ENCODE data around the gene WFIKKN2. TPM values are rescaled to one million over a fixed set of nuclear protein-coding genes. Genes with fewer than 3 reads are reported as not detected.

WFIKKN2 gene
- polyA plus RNA-seq, 1 of the 3 experiments (the other 2 are of a cell fraction) = not detected

- no peaks in the 10 kb centered on the region for H3F3A ChIP-seq (replicated peaks; ENCODE audit: insufficient read depth)
- no peak overlapping the region for H3K9ac ChIP-seq
- H3K4me2 ChIP-seq = 0 out of 2 replicates have a peak overlapping the region, but pooled peaks have one; percentile 1
- no peaks in the 10 kb centered on the region; a peak in 1 of 4 replicates for H3K4me1 ChIP-seq (ENCODE audit: control insufficient read depth in 1 of 2, insufficient read depth in 2 of 2, low read depth in 1 of 2, low read length in 1 of 2)
- 33% methylated on average over 7 of the region's 7 CpGs for WGBS (ENCODE audit: low lambda C conversion rate)
- ChIA-PET CTCF (interaction anchor here (0.6 to 8.3 kb wide), 16 partner anchors 11 to 267 kb away, joined by 3 to 71 read pairs (median 10); partner anchors contain the start of gene WFIKKN2), POLR2A (interaction anchor here (1.5 kb wide), 1 partner anchor 49 kb away, joined by 3 read pairs; the partner anchor contains the start of gene TOB1)
- no peak overlapping the region for H3K4me3 ChIP-seq (ENCODE audit: low read depth in 2 of 2, low read length in 1 of 2)
- H3K9me3 ChIP-seq = no peaks in the 10 kb centered on the region
- no peaks in the 10 kb centered on the region for H3K36me3 ChIP-seq (replicated peaks in 1 of 2; ENCODE audit: control insufficient read depth in 1 of 2, insufficient read depth in 2 of 2, low read length in 1 of 2)
- peaks cover 4% of the 10 kb centered on the region; the same call in 1 of the 2 replicates for H3K27me3 ChIP-seq (ENCODE audit: insufficient read depth)
- peak; percentile 44; the same call in 1 of the 2 replicates for TF ChIP-seq FOSL2 (IDR thresholded peaks at IDR 0.05; ENCODE audit: borderline replicate concordance, low read depth)
- no peak for TF ChIP-seq IRF3 (IDR thresholded peaks at IDR 0.05; ENCODE audit: low read depth, low read length)
- no peak overlapping the region for H3K27ac ChIP-seq (ENCODE audit: low read depth in 2 of 2, low read length in 1 of 2)
- H4K20me1 ChIP-seq (ENCODE audit: insufficient read depth) = no peaks in the 10 kb centered on the region
- no peak overlapping the region for H2AFZ ChIP-seq (ENCODE audit: low read depth)
- no peak for DNase-seq
- no peaks in the 10 kb centered on the region for H3K79me2 ChIP-seq (ENCODE audit: insufficient read depth)
- no peaks in the 10 kb centered on the region for H3K9me2 ChIP-seq
Measured at GRCh38 chr17:50817838-50818237, 17.5 kb upstream of the WFIKKN2 start.

DNA sequence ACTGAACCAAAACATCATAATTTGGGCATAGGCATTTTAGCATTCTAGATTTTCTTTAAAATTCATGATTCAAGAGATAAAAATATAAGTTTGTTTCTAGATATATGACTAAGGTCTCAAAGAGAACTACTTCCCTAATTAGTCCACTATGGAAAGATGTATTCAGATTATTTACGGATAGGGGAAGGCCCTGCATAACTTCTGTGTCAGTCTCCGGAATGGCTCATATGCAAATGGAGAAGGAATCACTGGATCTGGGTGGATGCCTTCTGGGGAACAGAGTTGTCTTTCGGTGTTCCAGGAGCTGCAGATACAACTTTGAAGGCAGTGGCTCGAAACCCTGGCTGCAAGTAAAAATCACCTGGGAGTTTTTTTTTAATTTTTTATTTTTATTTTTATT lies 17.1 kb upstream of the WFIKKN2 start:
- no peaks in the 10 kb centered on the region for H3F3A ChIP-seq (replicated peaks; ENCODE audit: insufficient read depth)
- H2AFZ ChIP-seq (ENCODE audit: low read depth) = no peak overlapping the region
- no peak overlapping the region for H3K9ac ChIP-seq
- H3K4me1 ChIP-seq (ENCODE audit: control insufficient read depth in 1 of 2, insufficient read depth in 2 of 2, low read depth in 1 of 2, low read length in 1 of 2) = no peaks in the 10 kb centered on the region; a peak in 1 of 4 replicates
- H3K9me2 ChIP-seq = no peaks in the 10 kb centered on the region
- CTCF ChIA-PET = interaction anchor here (0.6 to 8.3 kb wide), 11 partner anchors 10 to 335 kb away, joined by 3 to 71 read pairs (median 25); partner anchors contain the start of genes NME1 and WFIKKN2
- H3K4me3 ChIP-seq (ENCODE audit: low read depth in 2 of 2, low read length in 1 of 2) = no peak overlapping the region
- WGBS (ENCODE audit: low lambda C conversion rate) = 88% methylated on average over 4 of the region's 4 CpGs
- H3K79me2 ChIP-seq (ENCODE audit: insufficient read depth) = no peaks in the 10 kb centered on the region
- no peaks in the 10 kb centered on the region for H4K20me1 ChIP-seq (ENCODE audit: insufficient read depth)
- H3K36me3 ChIP-seq (replicated peaks in 1 of 2; ENCODE audit: control insufficient read depth in 1 of 2, insufficient read depth in 2 of 2, low read length in 1 of 2) = no peaks in the 10 kb centered on the region
- no peak overlapping the region for H3K27ac ChIP-seq (ENCODE audit: low read depth in 2 of 2, low read length in 1 of 2)
- no peaks in the 10 kb centered on the region for H3K9me3 ChIP-seq
- POLR2A ChIA-PET = interaction anchor here (1.5 kb wide), 1 partner anchor 48 kb away, joined by 3 read pairs; the partner anchor contains the start of gene TOB1
- DNase-seq = no peak
- no peak overlapping the region for H3K4me2 ChIP-seq
- peaks cover 4% of the 10 kb centered on the region; the same call in 1 of the 2 replicates for H3K27me3 ChIP-seq (ENCODE audit: insufficient read depth)
- no peak for TF ChIP-seq FOSL2 (IDR thresholded peaks at IDR 0.05; ENCODE audit: borderline replicate concordance, low read depth)
- no peak for TF ChIP-seq CHD2 (IDR thresholded peaks at IDR 0.05; ENCODE audit: low read length, partially characterized antibody)
- no peak for TF ChIP-seq MEF2A (IDR thresholded peaks at IDR 0.05; ENCODE audit: borderline replicate concordance, low read depth)
- TF ChIP-seq ZBTB33 (IDR thresholded peaks at IDR 0.05; ENCODE audit: borderline replicate concordance, low read depth) = no peak
- no peak for TF ChIP-seq MAX (IDR thresholded peaks at IDR 0.05; ENCODE audit: low read depth)
- TF ChIP-seq GATA2 (CRISPR knock-in tag; IDR thresholded peaks at IDR 0.05) = no peak
- no peak for TF ChIP-seq RCOR1 (IDR thresholded peaks at IDR 0.05; ENCODE audit: low read length)
- TF ChIP-seq SMC3 (IDR thresholded peaks at IDR 0.05; ENCODE audit: low read depth, low read length) = no peak
- TF ChIP-seq RFX5 (IDR thresholded peaks at IDR 0.05; ENCODE audit: low read length) = no peak
